Measurements from ENCODE around the gene UPK3A.

GRCh38 chr22:45296628-45297297 lies 12.0 kb downstream of the UPK3A start:
- TF ChIP-seq CHD2 (IDR thresholded peaks at IDR 0.05; ENCODE audit: low read length, partially characterized antibody) = no peak
- no peak for TF ChIP-seq POLR2AphosphoS5 (IDR thresholded peaks at IDR 0.05; ENCODE audit: low read depth, low read length)
- TF ChIP-seq, protein P1, sequence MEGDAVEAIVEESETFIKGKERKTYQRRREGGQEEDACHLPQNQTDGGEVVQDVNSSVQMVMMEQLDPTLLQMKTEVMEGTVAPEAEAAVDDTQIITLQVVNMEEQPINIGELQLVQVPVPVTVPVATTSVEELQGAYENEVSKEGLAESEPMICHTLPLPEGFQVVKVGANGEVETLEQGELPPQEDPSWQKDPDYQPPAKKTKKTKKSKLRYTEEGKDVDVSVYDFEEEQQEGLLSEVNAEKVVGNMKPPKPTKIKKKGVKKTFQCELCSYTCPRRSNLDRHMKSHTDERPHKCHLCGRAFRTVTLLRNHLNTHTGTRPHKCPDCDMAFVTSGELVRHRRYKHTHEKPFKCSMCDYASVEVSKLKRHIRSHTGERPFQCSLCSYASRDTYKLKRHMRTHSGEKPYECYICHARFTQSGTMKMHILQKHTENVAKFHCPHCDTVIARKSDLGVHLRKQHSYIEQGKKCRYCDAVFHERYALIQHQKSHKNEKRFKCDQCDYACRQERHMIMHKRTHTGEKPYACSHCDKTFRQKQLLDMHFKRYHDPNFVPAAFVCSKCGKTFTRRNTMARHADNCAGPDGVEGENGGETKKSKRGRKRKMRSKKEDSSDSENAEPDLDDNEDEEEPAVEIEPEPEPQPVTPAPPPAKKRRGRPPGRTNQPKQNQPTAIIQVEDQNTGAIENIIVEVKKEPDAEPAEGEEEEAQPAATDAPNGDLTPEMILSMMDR (IDR thresholded peaks at IDR 0.05) = no peak
- no peak for TF ChIP-seq SMC3 (IDR thresholded peaks at IDR 0.05; ENCODE audit: low read depth, low read length)
- no peak for TF ChIP-seq NRF1 (IDR thresholded peaks at IDR 0.05; ENCODE audit: low read depth, low read length)
- no peak for TF ChIP-seq MEF2A (IDR thresholded peaks at IDR 0.05; ENCODE audit: borderline replicate concordance, low read depth)

All from SK-N-SH (cell line).